ENCODE measurements around the gene FUOM. TPM values are rescaled to one million over a fixed set of nuclear protein-coding genes. Genes with fewer than 3 reads are reported as not detected.
"Not testable (repeated sequence)": the region's sequence is repeated elsewhere in the genome, so short reads cannot be mapped to it uniquely, and the experiment has no call there.

The FUOM gene
- total RNA-seq, 1 donor from 2014 or later = 37.2 TPM

GRCh38 chr10:133388973-133389818 lies 31.4 kb upstream of the FUOM start:
- intact Hi-C loops (cut with micrococcal nuclease) = loop anchor here (1.0 to 2.0 kb wide), 6 partner anchors 10 to 114 kb away; partner anchors contain the start of genes ECHS1, FUOM and PAOX
- no peak for TF ChIP-seq CTCF (IDR thresholded peaks at IDR 0.05)
- ChIA-PET POLR2A (interaction anchor here (0.9 to 6.5 kb wide), 10 partner anchors 10 to 114 kb away, joined by 3 to 52 read pairs (median 6); partner anchors contain the start of genes ECHS1, FUOM and PAOX), CTCF (interaction anchor here (1.4 to 3.0 kb wide), 2 partner anchors 17 to 60 kb away, joined by 3 to 11 read pairs; no protein-coding TSS in a partner anchor)
- H3K4me3 Mint-ChIP-seq = peak overlapping the region; percentile 83
- DNase-seq = no peak
- H3K4me1 Mint-ChIP-seq = peaks cover 63% of the 10 kb centered on the region
- H3K27me3 Mint-ChIP-seq = no peaks in the 10 kb centered on the region
- ATAC-seq (ENCODE audit: low read depth) = peak; percentile 84
- peaks cover 10% of the 10 kb centered on the region for H3K36me3 Mint-ChIP-seq (ENCODE audit: low read depth)
- H3K27ac Mint-ChIP-seq = peak overlapping the region; percentile 90
- H3K9me3 Mint-ChIP-seq = no peaks in the 10 kb centered on the region

GRCh38 chr10:133388236-133388972 lies 30.6 kb upstream of the FUOM start:
- peak overlapping the region; percentile 83 for H3K4me3 Mint-ChIP-seq
- H3K27ac Mint-ChIP-seq = peak overlapping the region; percentile 90
- CTCF ChIA-PET = interaction anchor here (3.0 kb wide), 1 partner anchor 59 kb away, joined by 11 read pairs; no protein-coding TSS in a partner anchor
- no peak for TF ChIP-seq CTCF (IDR thresholded peaks at IDR 0.05)
- intact Hi-C loops (cut with micrococcal nuclease) = loop anchor here (2.0 kb wide), 1 partner anchor 54 kb away; no protein-coding TSS in a partner anchor
- H3K36me3 Mint-ChIP-seq (ENCODE audit: low read depth) = peaks cover 12% of the 10 kb centered on the region
- no peaks in the 10 kb centered on the region for H3K9me3 Mint-ChIP-seq
- H3K4me1 Mint-ChIP-seq = peaks cover 62% of the 10 kb centered on the region
- H3K27me3 Mint-ChIP-seq = no peaks in the 10 kb centered on the region
- POLR2A ChIA-PET = interaction anchor here (1.0 to 6.5 kb wide), 8 partner anchors 9 to 113 kb away, joined by 3 to 52 read pairs (median 6); partner anchors contain the start of genes ECHS1, FUOM and PAOX
- ATAC-seq (ENCODE audit: low read depth) = no peak
- DNase-seq = no peak

GRCh38 chr10:133386951-133387350 lies 29.1 kb upstream of the FUOM start:
- H3K27me3 Mint-ChIP-seq; H3K4me3 Mint-ChIP-seq; CTCF ChIA-PET; H3K9me3 Mint-ChIP-seq; H3K27ac Mint-ChIP-seq; ATAC-seq (ENCODE audit: low read depth); DNase-seq; intact Hi-C loops (cut with micrococcal nuclease): not testable (repeated sequence)
- peaks cover 54% of the 10 kb centered on the region for H3K4me1 Mint-ChIP-seq
- peaks cover 22% of the 10 kb centered on the region for H3K36me3 Mint-ChIP-seq (ENCODE audit: low read depth)
- POLR2A ChIA-PET = interaction anchor here (1.6 to 6.5 kb wide), 2 partner anchors 8 to 12 kb away, joined by 3 to 52 read pairs; partner anchors contain the start of gene PAOX

GRCh38 chr10:133385214-133385613 lies 27.4 kb upstream of the FUOM start:
- DNase-seq (no peak), ATAC-seq (ENCODE audit: low read depth) (no peak)
- Mint-ChIP-seq H3K4me3 (no peak overlapping the region), H3K4me1 (peaks cover 54% of the 10 kb centered on the region), H3K36me3 (ENCODE audit: low read depth) (peaks cover 27% of the 10 kb centered on the region), H3K27ac (no peak overlapping the region), H3K27me3 (no peaks in the 10 kb centered on the region), H3K9me3 (no peaks in the 10 kb centered on the region)
- ChIA-PET CTCF (no interaction called here), POLR2A (no interaction called here)
- intact Hi-C loops (cut with micrococcal nuclease) = no loop called here
- TF ChIP-seq CTCF (IDR thresholded peaks at IDR 0.05) = no peak

- CTCF ChIA-PET = no interaction called here
- ATAC-seq (ENCODE audit: low read depth) (no peak), DNase-seq (no peak)
- intact Hi-C loops (cut with micrococcal nuclease) = no loop called here
- Mint-ChIP-seq H3K9me3 (no peaks in the 10 kb centered on the region), H3K36me3 (ENCODE audit: low read depth) (peaks cover 27% of the 10 kb centered on the region), H3K27me3 (no peaks in the 10 kb centered on the region), H3K27ac (peak overlapping the region; percentile 41), H3K4me3 (no peak overlapping the region), H3K4me1 (peaks cover 51% of the 10 kb centered on the region)
- POLR2A ChIA-PET = no interaction called here
- no peak for TF ChIP-seq CTCF (IDR thresholded peaks at IDR 0.05)
These were observed 26.3 kb upstream of the FUOM start for GRCh38 chr10:133384071-133384470.

All from activated B cell treated with CpG ODN at 0.5 μM for 24 hours (primary cell).